GM23338 (cell line): ENCODE data around the gene SLC41A2. TPM values are rescaled to one million over a fixed set of nuclear protein-coding genes. Genes with fewer than 3 reads are reported as not detected.

Experiments
- ATAC-seq: fragments of 200-7000 bp; cut with Tn5 transposase; 3 replicates; pipeline ENCODE4 v1.9.1; 2020
- DNase-seq: peaks from one replicate; pipeline ENCODE4 v3.0.0-alpha.2; 2015; ENCODE audit warnings: low spot score
- H2AFZ ChIP-seq: fragments of 200-600 bp; sonication (generic); 2 replicates; pipeline ENCODE4 v1.8.0; 2016; ENCODE audit warnings: antibody characterized with exemption, mild to moderate bottlenecking, moderate library complexity
- H3F3A ChIP-seq: fragments of 200-600 bp; sonication (generic); replicated peaks from 2 replicates; pipeline ENCODE4 v1.8.0; 2017; ENCODE audit warnings: antibody characterized with exemption, mixed run types, low read depth
- H3K27ac ChIP-seq: fragments of 200-600 bp; sonication (generic); 2 replicates; pipeline ENCODE4 v1.6.1; 2016; ENCODE audit warnings: low read depth
- H3K27me3 ChIP-seq: fragments of 200-600 bp; sonication (generic); 2 replicates; pipeline ENCODE4 v1.8.0; 2016; ENCODE audit warnings: mild to moderate bottlenecking, mixed run types, moderate library complexity; ENCODE audit not compliant: insufficient read depth
- H3K36me3 ChIP-seq: fragments of 200-600 bp; sonication (generic); 2 replicates; pipeline ENCODE4 v1.8.0; 2016; ENCODE audit warnings: mild to moderate bottlenecking; ENCODE audit not compliant: insufficient read depth
- H3K4me1 ChIP-seq: fragments of 200-600 bp; sonication (generic); 2 replicates; pipeline ENCODE4 v1.8.0; 2016; ENCODE audit warnings: mild to moderate bottlenecking, moderate library complexity; ENCODE audit not compliant: insufficient read depth
- H3K4me2 ChIP-seq: fragments of 200-600 bp; sonication (generic); 2 replicates; pipeline ENCODE4 v1.7.1; 2017; ENCODE audit warnings: mixed run types
- H3K4me3 ChIP-seq: fragments of 200-600 bp; sonication (generic); 2 replicates; pipeline ENCODE4 v1.6.1; 2016; ENCODE audit warnings: mixed run types
- H3K79me2 ChIP-seq: fragments of 200-600 bp; sonication (generic); replicated peaks from 2 replicates; pipeline ENCODE4 v1.8.0; 2017; ENCODE audit warnings: mild to moderate bottlenecking; ENCODE audit not compliant: insufficient read depth
- H3K9me2 ChIP-seq: fragments of 200-600 bp; sonication (generic); 2 replicates; pipeline ENCODE4 v1.8.0; 2017; ENCODE audit not compliant: insufficient read depth
- H4K20me1 ChIP-seq: fragments of 200-600 bp; sonication (generic); replicated peaks from 2 replicates; pipeline ENCODE4 v1.8.0; 2017; ENCODE audit warnings: mild to moderate bottlenecking; ENCODE audit not compliant: insufficient read depth
- H3K27ac Mint-ChIP-seq: 2 replicates; pipeline ENCODE4 v1.8.0; 2020; ENCODE audit warnings: inconsistent platforms, mild to moderate bottlenecking, moderate library complexity, mixed read lengths
- H3K27me3 Mint-ChIP-seq: 3 replicates; pipeline ENCODE4 v1.8.0; 2022; ENCODE audit warnings: low read depth, mild to moderate bottlenecking, moderate library complexity, mixed read lengths, inconsistent platforms; ENCODE audit not compliant: insufficient read depth, poor library complexity
- H3K36me3 Mint-ChIP-seq: 3 replicates; pipeline ENCODE4 v1.8.0; 2021; ENCODE audit warnings: low read depth, mild to moderate bottlenecking, inconsistent platforms, moderate library complexity, mixed read lengths
- H3K4me1 Mint-ChIP-seq: 3 replicates; pipeline ENCODE4 v1.8.0; 2020; ENCODE audit warnings: mild to moderate bottlenecking, inconsistent platforms, mixed read lengths
- H3K4me3 Mint-ChIP-seq: 3 replicates; pipeline ENCODE4 v1.8.0; 2021; ENCODE audit warnings: moderate library complexity, mild to moderate bottlenecking, inconsistent platforms, mixed read lengths
- H3K9me3 Mint-ChIP-seq: 3 replicates; pipeline ENCODE4 v1.8.0; 2020; ENCODE audit warnings: moderate library complexity, mild to moderate bottlenecking, inconsistent platforms, mixed read lengths
- CREB1 ChIP-seq: fragments of 250-450 bp; sonication (Bioruptor Pico); IDR thresholded peaks from 2 replicates; pipeline ENCODE4 v1.5.0; 2020; ENCODE audit warnings: low read depth, mild to moderate bottlenecking, moderate library complexity
- CTCF ChIP-seq, 2 experiments: fragments of 200-600 bp in 1 of 2; sonication (generic) in 1 of 2; conservative IDR thresholded peaks; 2 replicates each; pipeline versions ENCODE4 v1.5.1 to v1.6.1; 2016 to 2017; ENCODE audit warnings: antibody characterized with exemption in 2 of 2, low read depth in 2 of 2, mild to moderate bottlenecking in 2 of 2, moderate library complexity in 1 of 2
- EZH2 ChIP-seq: fragments of 200-600 bp; sonication (generic); IDR thresholded peaks from one replicate; pipeline ENCODE4 v1.8.0; 2017; ENCODE audit warnings: antibody characterized with exemption, mild to moderate bottlenecking, low read depth; ENCODE audit not compliant: unreplicated experiment
- JUNB ChIP-seq: IDR thresholded peaks from one replicate; pipeline ENCODE4 v1.6.1; 2016; ENCODE audit warnings: antibody characterized with exemption; ENCODE audit not compliant: unreplicated experiment
- POLR2AphosphoS5 ChIP-seq: IDR thresholded peaks from 2 replicates; pipeline ENCODE4 v1.6.1; 2016; ENCODE audit warnings: antibody characterized with exemption, low read depth
- REST ChIP-seq: IDR thresholded peaks from one replicate; pipeline ENCODE4 v1.6.1; 2018; ENCODE audit warnings: antibody characterized with exemption; ENCODE audit not compliant: unreplicated experiment
- STAT1 ChIP-seq: IDR thresholded peaks from one replicate; pipeline ENCODE4 v1.6.1; 2016; ENCODE audit warnings: antibody characterized with exemption; ENCODE audit not compliant: unreplicated experiment
- ZNF331 ChIP-seq: fragments of 250-450 bp; sonication (Bioruptor Pico); IDR thresholded peaks from 2 replicates; pipeline ENCODE4 v1.5.0; 2020; ENCODE audit warnings: low read depth, mild to moderate bottlenecking, moderate library complexity
- polyA plus RNA-seq: library from polyadenylated mRNA; unstranded; fragments of >200 nt; fragmentation: Nextera tagmentation; extraction: Ambion mirVana; gene quantifications from 2 replicates; pipeline ENCODE4 v1.2.1, GENCODE V29; 2016
- total RNA-seq: library from RNA; depleted of rRNA; stranded (reverse); fragments of >200 nt; shearing (Covaris generic); gene quantifications from 2 replicates; pipeline ENCODE4 v1.2.3, GENCODE V29; 2014

SLC41A2 gene
- total and polyA plus RNA-seq, 2 experiments from 2014 or later = 1.5 to 6.8 TPM

- TF ChIP-seq CREB1 (CRISPR knock-in tag) (no peak), EZH2 (no peak), STAT1 (no peak), ZNF331 (CRISPR knock-in tag) (no peak), REST (no peak), CTCF (conservative IDR thresholded peaks at IDR 0.05; ENCODE audit: low read depth in 2 of 2) (no peak), POLR2AphosphoS5 (no peak), JUNB (no peak)
- H3K27ac ChIP-seq = no peak overlapping the region
Observed at GRCh38 chr12:104964167-104964855, 6.2 kb upstream of the SLC41A2 start.

DNA sequence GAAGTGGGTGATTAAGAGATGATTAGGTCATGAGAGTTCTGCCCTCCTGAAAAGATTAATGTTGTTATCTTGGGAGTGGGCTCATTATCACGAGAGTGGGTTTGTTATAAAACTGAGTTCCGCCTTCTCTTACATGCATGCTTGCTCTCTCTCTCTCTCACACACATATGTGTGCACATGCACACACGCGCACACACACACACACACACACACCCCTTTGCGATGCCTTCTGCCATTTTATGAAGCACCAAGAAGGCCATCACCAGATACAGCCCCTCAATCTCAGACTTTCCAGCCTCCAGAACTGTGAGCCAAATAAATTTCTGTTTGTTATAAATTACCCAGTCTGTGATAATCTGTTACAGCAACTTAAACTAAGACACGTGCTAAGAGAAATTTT is 5.7 kb upstream of the SLC41A2 start:
- H3K27ac Mint-ChIP-seq = no peak overlapping the region
- Histone ChIP-seq H3K27ac (no peak overlapping the region), H4K20me1 (no peaks in the 10 kb centered on the region), H3K9me2 (no peaks in the 10 kb centered on the region), H3K27me3 (peaks cover 16% of the 10 kb centered on the region; the same call in 1 of the 2 replicates), H2AFZ (no peak overlapping the region), H3K79me2 (no peaks in the 10 kb centered on the region), H3K36me3 (no peaks in the 10 kb centered on the region), H3K4me3 (no peak overlapping the region), H3F3A (0 out of 2 replicates have a peak, but pooled peaks cover 4% of the 10 kb centered on the region), H3K4me2 (no peak overlapping the region), H3K4me1 (0 out of 2 replicates have a peak, but pooled peaks cover 8% of the 10 kb centered on the region)
- H3K36me3 Mint-ChIP-seq = no peaks in the 10 kb centered on the region
- no peak overlapping the region for H3K4me3 Mint-ChIP-seq
- TF ChIP-seq JUNB = no peak
- TF ChIP-seq ZNF331 (CRISPR knock-in tag) = no peak
- H3K27me3 Mint-ChIP-seq = peaks cover 7% of the 10 kb centered on the region
- peaks cover 11% of the 10 kb centered on the region; the same call in 2 of the 3 replicates for H3K4me1 Mint-ChIP-seq
- DNase-seq = no peak
- ATAC-seq = no peak
- no peaks in the 10 kb centered on the region for H3K9me3 Mint-ChIP-seq

More at GRCh38 chr12:104964167-104964855, 6.2 kb upstream of the SLC41A2 start:
- Histone ChIP-seq H3K36me3 (no peaks in the 10 kb centered on the region), H4K20me1 (no peaks in the 10 kb centered on the region), H3K79me2 (no peaks in the 10 kb centered on the region), H3K9me2 (no peaks in the 10 kb centered on the region), H2AFZ (no peak overlapping the region), H3K4me3 (no peak overlapping the region), H3K4me1 (0 out of 2 replicates have a peak, but pooled peaks cover 3% of the 10 kb centered on the region), H3F3A (no peaks in the 10 kb centered on the region), H3K4me2 (no peak overlapping the region), H3K27me3 (peaks cover 10% of the 10 kb centered on the region; the same call in 1 of the 2 replicates)
- no peak overlapping the region for H3K4me3 Mint-ChIP-seq
- DNase-seq = no peak
- no peaks in the 10 kb centered on the region for H3K36me3 Mint-ChIP-seq
- H3K27me3 Mint-ChIP-seq = peaks cover 2% of the 10 kb centered on the region
- no peak for ATAC-seq
- no peak overlapping the region for H3K27ac Mint-ChIP-seq
- H3K9me3 Mint-ChIP-seq = no peaks in the 10 kb centered on the region
- peaks cover 7% of the 10 kb centered on the region; the same call in 2 of the 3 replicates for H3K4me1 Mint-ChIP-seq
